Ishikawa (cell line): Measurements from ENCODE around the gene LYPD4.

Experiments
- CEBPB ChIP-seq: IDR thresholded peaks from 2 replicates; pipeline ENCODE4 v1.6.1; 2012
- CREB1 ChIP-seq: IDR thresholded peaks from 2 replicates; pipeline ENCODE4 v1.6.1; 2012; ENCODE audit warnings: low read depth
- EGR1 ChIP-seq: IDR thresholded peaks from 2 replicates; pipeline ENCODE4 v1.6.1; 2012
- NFIC ChIP-seq: IDR thresholded peaks from 2 replicates; pipeline ENCODE4 v1.6.1; 2012
- RAD21 ChIP-seq: IDR thresholded peaks from 2 replicates; pipeline ENCODE4 v1.6.1; 2012; ENCODE audit warnings: low read depth
- TAF1 ChIP-seq: IDR thresholded peaks from 2 replicates; pipeline ENCODE4 v1.6.1; 2012; ENCODE audit warnings: low read depth, mild to moderate bottlenecking
- ZBTB7A ChIP-seq: IDR thresholded peaks from 2 replicates; pipeline ENCODE4 v1.6.1; 2012; ENCODE audit warnings: low read depth
- TF ChIP-seq, protein P1 (sequence below): IDR thresholded peaks from 2 replicates; pipeline ENCODE4 v1.6.1; 2012

DNA sequence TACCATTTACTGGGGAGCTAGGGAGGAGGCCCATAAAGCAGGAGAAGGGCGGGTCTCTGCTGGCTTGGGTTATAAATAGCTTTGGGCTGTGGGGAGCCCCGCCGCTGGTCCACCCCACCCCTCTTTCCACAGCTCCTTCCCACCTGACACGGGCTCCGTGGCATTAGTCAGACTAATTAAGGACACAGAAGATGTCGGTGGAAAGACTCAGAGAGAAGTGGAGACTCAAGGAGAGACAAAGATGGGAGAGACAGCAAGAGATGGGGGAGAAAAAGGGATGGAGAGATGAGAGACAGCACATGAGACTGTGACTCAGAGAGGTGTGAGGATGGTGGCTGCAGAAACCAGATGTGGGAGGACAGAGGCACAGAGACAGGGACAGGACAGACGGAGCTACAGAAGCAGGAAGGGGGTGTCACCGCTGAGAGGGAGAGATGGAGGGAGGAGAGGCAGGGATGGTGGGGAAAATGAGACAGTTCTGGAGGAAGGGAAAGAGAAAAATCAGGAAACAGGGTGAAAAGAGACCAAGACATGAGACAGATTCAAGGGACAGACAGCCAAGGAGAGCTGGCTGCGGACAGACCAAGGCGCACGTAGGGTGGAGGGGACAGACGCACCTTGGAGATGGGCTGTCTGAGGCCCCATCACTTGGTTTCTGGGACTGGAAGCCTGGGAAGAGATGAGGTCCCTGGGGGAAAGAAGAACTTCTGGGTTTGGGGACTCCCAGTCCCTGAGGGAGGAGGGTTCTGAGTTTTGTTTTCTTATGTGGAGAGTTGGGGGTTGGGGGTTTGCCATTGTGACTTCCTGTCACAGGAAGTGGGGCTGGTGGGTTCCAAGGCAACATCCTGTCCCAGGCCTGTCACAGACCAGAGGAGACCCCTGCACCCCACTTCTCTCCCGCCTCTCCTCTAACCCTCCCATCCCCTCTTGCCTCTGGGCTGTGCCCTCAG, 42.6 kb upstream of the LYPD4 start:
- no peak for TF ChIP-seq CREB1
- TF ChIP-seq EGR1, result no peak
- TF ChIP-seq, protein P1, sequence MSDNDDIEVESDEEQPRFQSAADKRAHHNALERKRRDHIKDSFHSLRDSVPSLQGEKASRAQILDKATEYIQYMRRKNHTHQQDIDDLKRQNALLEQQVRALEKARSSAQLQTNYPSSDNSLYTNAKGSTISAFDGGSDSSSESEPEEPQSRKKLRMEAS, result no peak
- no peak for TF ChIP-seq ZBTB7A
- TF ChIP-seq TAF1, result no peak
- no peak for TF ChIP-seq CEBPB
- TF ChIP-seq RAD21, result no peak
- TF ChIP-seq NFIC, result no peak
